ELR (cell line): ENCODE results near the gene CXCL10.
"Not testable (repeated sequence)": the region's sequence is repeated elsewhere in the genome, so short reads cannot be mapped to it uniquely, and the experiment has no call there.

Source experiments
- DNase-seq: peaks from one replicate; pipeline ENCODE4 v3.0.0-alpha.2; 2015; ENCODE audit warnings: low read depth

The CXCL10 gene

DNA sequence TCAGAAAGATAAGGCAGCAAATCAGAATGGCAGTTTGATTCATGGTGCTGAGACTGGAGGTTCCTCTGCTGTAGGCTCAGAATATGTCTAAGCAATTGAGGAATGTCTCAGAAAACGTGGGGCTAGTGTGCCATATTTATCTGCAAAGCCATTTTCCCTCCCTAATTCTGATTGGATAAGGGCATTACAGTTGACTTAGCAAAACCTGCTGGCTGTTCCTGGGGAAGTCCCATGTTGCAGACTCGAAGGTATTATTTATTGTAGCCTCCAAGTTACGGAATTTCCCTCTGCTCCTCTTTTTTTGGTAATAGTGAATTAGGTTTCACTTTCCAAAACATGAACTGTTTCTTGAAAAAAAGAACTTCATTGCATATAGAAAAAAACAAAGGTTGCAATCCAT is at the start of gene CXCL10:
TSS of gene CXCL10 (minus strand) at position 109 of the 400 bp plus-strand sequence. CDS start at position 43, 66 bp downstream.
- DNase-seq: peak; percentile 21

GRCh38 chr4:76072760-76073159 is 49.5 kb upstream of the CXCL10 start:
- DNase-seq: no peak

DNA sequence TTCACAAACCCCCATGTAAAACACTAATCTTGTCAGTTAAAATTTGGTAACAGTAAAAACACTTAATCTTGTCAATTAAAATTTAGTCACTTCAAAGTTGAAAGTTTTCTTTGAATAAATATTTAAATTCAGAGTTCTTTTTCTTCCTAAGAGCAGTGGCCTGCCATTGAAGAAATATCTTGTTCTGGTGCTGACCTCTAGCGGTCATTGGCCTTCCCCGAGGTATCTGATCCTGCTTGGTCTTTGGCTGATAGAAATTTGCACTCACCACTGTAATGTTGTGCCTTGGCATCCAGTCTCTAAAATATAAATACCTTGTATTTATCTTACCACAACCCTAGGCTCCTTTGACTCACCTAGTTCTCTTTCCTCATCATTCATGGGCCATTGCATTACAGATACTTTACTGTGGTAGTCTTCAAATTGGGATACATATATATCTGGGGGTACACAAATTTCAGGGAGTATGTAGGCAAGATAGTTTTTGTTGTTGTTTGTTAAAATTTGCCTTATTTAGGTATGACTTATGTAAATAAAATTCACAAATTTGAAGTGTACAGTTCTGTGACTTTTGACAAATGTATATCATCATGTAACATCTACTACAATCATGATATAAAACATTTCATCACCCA is 44.5 kb upstream of the CXCL10 start:
- DNase-seq: peak; percentile 77

DNA sequence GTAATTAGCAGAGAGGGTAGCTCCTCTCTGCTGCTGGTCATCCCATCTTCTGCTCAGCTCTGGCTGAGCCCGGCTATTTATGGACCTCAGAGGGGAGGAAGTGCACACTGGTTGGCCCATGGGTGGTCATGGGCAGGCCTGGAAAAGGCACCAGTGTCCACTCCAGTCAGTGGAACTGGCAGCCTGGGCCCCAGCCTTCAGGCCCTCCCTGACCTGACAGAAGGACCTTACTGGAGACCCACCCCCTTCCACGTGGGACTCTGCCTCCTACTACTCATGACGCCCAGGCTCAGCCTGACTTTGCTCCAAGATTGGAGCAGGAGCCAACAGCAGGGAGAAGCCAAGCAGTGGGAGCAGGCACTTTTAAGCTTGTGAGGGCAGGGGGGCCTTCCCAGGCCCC is 43.2 kb upstream of the CXCL10 start:
- no peak for DNase-seq

- no peak for DNase-seq
Observed at GRCh38 chr4:76061982-76062381, 38.7 kb upstream of the CXCL10 start.

GRCh38 chr4:76061421-76061820 is 38.1 kb upstream of the CXCL10 start:
- DNase-seq: no peak

- no peak for DNase-seq
Observed at GRCh38 chr4:76060506-76060905, 37.2 kb upstream of the CXCL10 start.

DNA sequence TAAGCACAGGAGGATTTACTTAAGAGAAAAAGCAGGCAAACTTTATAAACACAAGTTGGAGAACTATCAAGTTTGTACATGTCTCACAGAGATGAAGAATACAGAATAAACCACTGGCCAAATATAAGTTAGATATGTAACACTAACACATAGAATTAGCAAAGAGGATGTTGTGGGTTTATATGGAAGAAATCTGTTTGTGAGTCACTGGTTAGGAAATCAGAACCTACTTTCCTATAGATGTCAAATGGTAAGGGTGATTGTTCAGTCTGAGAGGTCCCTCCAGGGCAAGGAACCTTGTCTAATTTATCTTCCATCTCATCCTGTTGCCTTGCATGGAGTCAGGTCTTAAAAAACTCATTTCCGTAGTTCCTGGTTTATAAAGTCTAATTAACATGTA is 36.5 kb upstream of the CXCL10 start:
- DNase-seq: peak; percentile 68

DNA sequence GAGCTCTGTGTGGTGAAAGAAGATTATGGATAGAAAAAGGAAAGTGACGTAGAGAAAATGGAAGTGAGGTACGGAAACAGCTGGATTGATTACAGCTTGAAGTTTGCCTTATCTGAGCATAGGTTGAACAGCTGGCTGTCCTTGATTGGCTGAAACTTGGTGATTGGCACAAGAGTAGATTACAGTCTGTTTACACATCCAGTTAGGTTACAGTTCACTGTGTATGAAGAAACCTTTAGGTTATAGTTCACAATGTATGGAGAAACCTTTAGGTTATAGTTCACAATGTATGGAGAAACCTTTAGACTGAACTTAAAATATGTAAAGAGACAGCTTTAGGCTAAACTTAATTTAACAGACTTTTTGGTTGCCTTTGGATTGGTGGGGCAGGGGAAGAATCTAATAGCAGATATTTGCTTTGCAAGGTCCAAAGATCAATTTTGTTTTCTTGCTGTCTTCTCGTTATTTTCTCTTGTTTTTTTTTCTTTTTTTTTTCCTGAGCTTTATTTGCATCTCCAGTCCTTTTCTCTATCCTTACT is 35.7 kb upstream of the CXCL10 start:
- DNase-seq: no peak

- no peak for DNase-seq
Observed at GRCh38 chr4:76058302-76058701, 35.0 kb upstream of the CXCL10 start.

GRCh38 chr4:76055421-76055820 is 32.1 kb upstream of the CXCL10 start:
- DNase-seq: no peak

DNA sequence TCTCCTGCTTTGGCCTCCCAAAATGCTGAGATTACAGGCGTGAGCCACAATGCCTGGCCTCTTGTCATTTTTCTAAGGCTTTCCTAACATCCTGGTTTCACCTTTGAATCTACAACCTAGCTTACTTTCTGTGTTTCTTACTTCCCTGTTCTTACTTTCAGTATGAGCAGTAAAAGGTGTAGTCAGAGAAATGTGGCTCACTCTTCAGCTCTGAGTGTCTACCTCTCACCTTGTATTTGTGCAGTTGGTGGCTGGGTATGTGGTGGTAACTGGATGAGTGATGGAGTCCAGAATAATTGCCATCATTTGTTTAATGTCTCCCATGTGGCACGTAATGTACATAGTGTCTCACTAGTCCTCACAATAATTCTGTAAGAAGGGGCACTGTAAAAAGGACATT is 31.7 kb upstream of the CXCL10 start:
- DNase-seq: no peak

DNA sequence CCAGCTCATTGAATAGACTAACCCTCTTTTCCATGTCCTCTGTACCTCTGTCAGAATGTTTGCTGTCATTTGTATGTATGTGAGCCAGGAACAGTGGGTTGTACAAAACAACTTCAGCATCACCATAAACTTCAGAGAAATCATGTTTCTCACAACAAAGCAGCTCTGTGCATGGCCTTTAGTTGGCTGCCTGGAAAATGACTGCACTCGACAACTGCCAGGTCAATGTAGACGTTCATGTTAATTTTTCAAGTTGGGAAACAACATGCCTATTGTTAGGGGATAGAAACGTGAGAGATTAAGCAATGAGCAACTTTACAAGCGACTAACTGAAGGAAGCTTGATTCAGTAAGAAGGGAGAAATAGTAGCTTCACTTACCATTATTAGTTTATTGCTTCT is 30.4 kb upstream of the CXCL10 start:
- no peak for DNase-seq

DNA sequence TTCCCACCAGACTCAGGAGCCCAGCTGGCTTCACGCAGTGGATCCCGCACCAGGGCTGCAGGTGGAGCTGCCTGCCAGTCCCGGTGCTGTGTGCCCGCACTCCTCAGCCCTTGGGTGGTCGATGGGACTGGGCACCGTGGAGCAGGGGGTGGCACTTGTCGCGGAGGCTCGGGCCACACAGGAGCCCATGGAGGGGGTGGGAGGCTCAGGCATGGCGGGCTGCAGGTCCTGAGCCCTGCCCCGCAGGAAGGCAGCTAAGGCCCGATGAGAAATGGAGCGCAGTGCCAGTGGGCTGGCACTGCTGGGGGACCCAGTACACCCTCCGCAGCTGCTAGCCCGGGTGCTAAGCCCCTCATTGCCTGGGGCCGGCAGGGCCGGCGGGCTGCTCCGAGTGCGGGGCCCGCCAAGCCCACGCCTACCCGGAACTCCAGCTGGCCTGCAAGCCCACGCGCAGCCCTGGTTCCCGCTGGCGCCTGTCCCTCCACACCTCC is 27.3 kb upstream of the CXCL10 start:
- not testable (repeated sequence) for DNase-seq

DNA sequence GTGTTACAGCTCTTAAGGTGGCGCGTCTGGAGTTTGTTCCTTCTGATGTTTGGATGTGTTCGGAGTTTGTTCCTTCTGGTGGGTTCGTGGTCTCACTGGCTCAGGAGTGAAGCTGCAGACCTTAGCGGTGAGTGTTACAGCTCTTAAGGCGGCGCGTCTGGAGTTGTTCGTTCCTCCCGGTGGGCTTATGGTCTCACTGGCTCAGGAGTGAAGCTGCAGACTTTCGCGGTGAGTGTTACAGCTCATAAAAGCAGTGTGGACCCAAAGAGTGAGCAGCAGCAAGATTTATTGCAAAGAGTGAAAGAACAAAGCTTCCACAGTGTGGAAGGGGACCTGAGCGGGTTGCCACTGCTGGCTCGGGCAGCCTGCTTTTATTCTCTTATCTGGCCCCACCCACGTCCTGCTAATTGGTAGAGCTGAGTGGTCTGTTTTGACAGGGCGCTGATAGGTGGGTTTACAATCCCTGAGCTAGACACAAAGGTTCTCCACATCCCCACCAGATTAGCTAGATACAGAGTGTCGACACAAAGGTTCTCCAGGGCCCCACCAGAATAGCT is 26.6 kb upstream of the CXCL10 start:
- DNase-seq: not testable (repeated sequence)

- not testable (repeated sequence) for DNase-seq
Observed at GRCh38 chr4:76044686-76045085, 21.4 kb upstream of the CXCL10 start.

GRCh38 chr4:76043306-76043705 is 20.0 kb upstream of the CXCL10 start:
- not testable (repeated sequence) for DNase-seq

- not testable (repeated sequence) for DNase-seq
Observed at GRCh38 chr4:76042241-76042998, 19.1 kb upstream of the CXCL10 start.

DNA sequence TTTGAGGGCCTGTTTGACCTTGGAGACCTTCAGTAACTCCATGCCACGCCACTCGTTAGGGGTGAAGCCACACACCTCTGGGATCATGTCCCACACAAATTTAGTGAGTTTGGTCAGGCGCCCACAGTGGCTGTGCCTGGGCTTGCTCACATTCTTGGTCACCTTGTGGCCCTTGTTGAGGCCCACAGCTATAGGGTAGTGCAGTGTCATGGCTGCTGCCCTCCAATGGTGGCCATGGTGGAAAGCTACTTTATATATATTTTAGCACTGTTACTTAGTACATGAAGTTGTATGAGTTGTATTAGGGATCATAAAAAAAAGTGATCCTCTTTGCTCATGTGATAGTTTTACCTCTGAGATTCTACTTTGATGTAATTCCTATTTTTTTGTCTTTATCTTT is 13.6 kb upstream of the CXCL10 start:
- DNase-seq: no peak

- DNase-seq: peak; percentile 27
Observed at GRCh38 chr4:76035799-76036380, 12.6 kb upstream of the CXCL10 start, which contains the start of gene CXCL11. Gene CXCL11, minus strand, starts transcription at chr4:76036070. Its CDS starts 83 bp downstream, at chr4:76035987.

GRCh38 chr4:76035141-76035540 is 11.8 kb upstream of the CXCL10 start:
- peak; percentile 19 for DNase-seq

GRCh38 chr4:76029300-76029699 is 6.0 kb upstream of the CXCL10 start:
- DNase-seq: no peak
